GM18951 (cell line): ENCODE results near the gene IRF2BPL.

Experiments used
- POLR2A ChIP-seq: IDR thresholded peaks from 4 replicates; pipeline ENCODE4 v1.6.1; 2011; ENCODE audit warnings: mild to moderate bottlenecking; ENCODE audit not compliant: insufficient read length, insufficient read depth; ENCODE audit errors: extremely low read depth
- in situ Hi-C: fragments of 300-500 bp; cut with MboI; formaldehyde crosslinking; loops from one replicate; pipeline ENCODE4 v1.12.0; 2022; ENCODE audit warnings: low sequenced_read_pairs, mixed read lengths, inconsistent platforms; ENCODE audit not compliant: unreplicated experiment

Gene IRF2BPL

GRCh38 chr14:76975812-76976211 is 52.7 kb downstream of the IRF2BPL start:
- no peak for TF ChIP-seq POLR2A
- in situ Hi-C loops, result no loop called here

- in situ Hi-C loops, result no loop called here
Observed at GRCh38 chr14:76975051-76975450, 53.5 kb downstream of the IRF2BPL start.

More at GRCh38 chr14:76975051-76975450, 53.5 kb downstream of the IRF2BPL start:
- TF ChIP-seq POLR2A, result no peak
